T1000 (cell line): ENCODE results near the gene ZNF48.
"Not testable (repeated sequence)": the region's sequence is repeated elsewhere in the genome, so short reads cannot be mapped to it uniquely, and the experiment has no call there.

ENCODE experiments used
- DNase-seq: peaks from one replicate; lab custom pipeline; 2025; ENCODE audit warnings: mixed read lengths; lab: John Stamatoyannopoulos, UW

Gene ZNF48

GRCh38 chr16:30378236-30379157, 16.7 kb upstream of the ZNF48 start:
- DNase-seq = peak; percentile 98

GRCh38 chr16:30379158-30379783, 15.9 kb upstream of the ZNF48 start:
- no peak for DNase-seq

GRCh38 chr16:30380072-30380802, 15.0 kb upstream of the ZNF48 start:
- DNase-seq = no peak

- DNase-seq = no peak
Measured at GRCh38 chr16:30380803-30381208, 14.4 kb upstream of the ZNF48 start.

- DNase-seq = no peak
Measured at GRCh38 chr16:30381291-30382041, 13.8 kb upstream of the ZNF48 start.

GRCh38 chr16:30382111-30382881, 12.9 kb upstream of the ZNF48 start, which contains the start of gene SEPTIN1:
TSS of gene SEPTIN1 (minus strand) at chr16:30382561. CDS start at chr16:30382542, 19 bp downstream.
- DNase-seq = no peak

GRCh38 chr16:30383521-30383920, 11.7 kb upstream of the ZNF48 start:
- DNase-seq = no peak

- no peak for DNase-seq
Measured at GRCh38 chr16:30394592-30395154, 547 bp upstream of the ZNF48 start.

GRCh38 chr16:30395992-30396585, 869 bp downstream of the ZNF48 start:
- DNase-seq = peak; percentile 14

- DNase-seq = not testable (repeated sequence)
Measured at GRCh38 chr16:30396627-30397026, 1.4 kb downstream of the ZNF48 start.

- no peak for DNase-seq
Measured at GRCh38 chr16:30397056-30397455, 1.8 kb downstream of the ZNF48 start.

- DNase-seq = no peak
Measured at GRCh38 chr16:30397776-30398660, 2.8 kb downstream of the ZNF48 start.

- no peak for DNase-seq
Measured at GRCh38 chr16:30398661-30399434, 3.6 kb downstream of the ZNF48 start.

GRCh38 chr16:30399435-30400186, 4.4 kb downstream of the ZNF48 start:
- DNase-seq = no peak

- no peak for DNase-seq
Measured at GRCh38 chr16:30401768-30402425, 6.7 kb downstream of the ZNF48 start.

- no peak for DNase-seq
Measured at GRCh38 chr16:30406795-30407101, 11.5 kb downstream of the ZNF48 start.

- peak; percentile 93 for DNase-seq
Measured at GRCh38 chr16:30407102-30407803, 12.0 kb downstream of the ZNF48 start, which contains the start of gene ZNF771. TSS of gene ZNF771 (plus strand) at chr16:30407606. CDS start at chr16:30408054, 448 bp downstream.
